Astrocyte of the spinal cord (primary cell): ENCODE results near the gene FBXO41.

Experiments used
- DNase-seq: peaks from one replicate; pipeline ENCODE4 v3.0.0; 2011; ENCODE audit warnings: low read depth, low spot score
- H3K4me3 ChIP-seq: 2 replicates; pipeline ENCODE4 v1.5.1; 2011; ENCODE audit warnings: low read depth, mild to moderate bottlenecking, low read length, moderate library complexity
- CTCF ChIP-seq: IDR thresholded peaks from 2 replicates; pipeline ENCODE4 v1.5.1; 2012; ENCODE audit warnings: low read depth, mild to moderate bottlenecking, low read length, inconsistent platforms
- in situ Hi-C: cut with HindIII; loops from 2 replicates; pipeline ENCODE4 v1.10.0; 2017; ENCODE audit warnings: low sequenced_read_pairs

Gene FBXO41

GRCh38 chr2:73281244-73281643, 3.0 kb downstream of the FBXO41 start:
- TF ChIP-seq CTCF = no peak

GRCh38 chr2:73279852-73280251, 4.4 kb downstream of the FBXO41 start:
- in situ Hi-C loops = no loop called here
- no peak for TF ChIP-seq CTCF
- H3K4me3 ChIP-seq = no peak overlapping the region
- DNase-seq = no peak

More at GRCh38 chr2:73281244-73281643, 3.0 kb downstream of the FBXO41 start:
- in situ Hi-C loops = no loop called here
- no peak overlapping the region for H3K4me3 ChIP-seq
- no peak for DNase-seq

GRCh38 chr2:73272270-73272669, 12.0 kb downstream of the FBXO41 start:
- H3K4me3 ChIP-seq = no peak overlapping the region
- no peak for TF ChIP-seq CTCF
- no peak for DNase-seq
- in situ Hi-C loops = no loop called here

- no peak overlapping the region for H3K4me3 ChIP-seq
- in situ Hi-C loops = no loop called here
- no peak for DNase-seq
- TF ChIP-seq CTCF = no peak
These were observed 14.4 kb downstream of the FBXO41 start for GRCh38 chr2:73269686-73270465.

- in situ Hi-C loops = no loop called here
- H3K4me3 ChIP-seq = no peak overlapping the region
- no peak for TF ChIP-seq CTCF
- DNase-seq = no peak
These were observed 15.2 kb downstream of the FBXO41 start for GRCh38 chr2:73268830-73269685.

GRCh38 chr2:73268366-73268829, 15.9 kb downstream of the FBXO41 start:
- in situ Hi-C loops = no loop called here
- no peak overlapping the region for H3K4me3 ChIP-seq
- TF ChIP-seq CTCF = no peak

More at GRCh38 chr2:73268366-73268829, 15.9 kb downstream of the FBXO41 start:
- DNase-seq = no peak
